Muscle of leg (tissue), 11 donors: Measurements from ENCODE around the gene CDC42EP1. TPM values are rescaled to one million over a fixed set of nuclear protein-coding genes. Genes with fewer than 3 reads are reported as not detected.

Source experiments
- DNase-seq: peaks from one replicate; pipeline ENCODE4 v3.0.0; 2013
- H3K27ac ChIP-seq: one replicate; pipeline ENCODE4 v1.5.1; 2013; ENCODE audit warnings: mild to moderate bottlenecking, low read length, control low read depth
- H3K27me3 ChIP-seq: one replicate; pipeline ENCODE4 v1.6.1; 2013; ENCODE audit warnings: low read length; ENCODE audit not compliant: control insufficient read depth, insufficient read depth
- H3K36me3 ChIP-seq: one replicate; pipeline ENCODE4 v1.6.1; 2013; ENCODE audit warnings: low read length; ENCODE audit not compliant: control insufficient read depth, insufficient read depth
- H3K4me1 ChIP-seq: one replicate; pipeline ENCODE4 v1.6.1; 2013; ENCODE audit warnings: low read length; ENCODE audit not compliant: control insufficient read depth, insufficient read depth
- H3K4me3 ChIP-seq: one replicate; pipeline ENCODE4 v1.5.1; 2013; ENCODE audit warnings: low read length, control low read depth
- H3K9me3 ChIP-seq: replicated peaks from 2 replicates; pipeline ENCODE4 v1.6.1; 2013; ENCODE audit warnings: low read depth, low read length; ENCODE audit not compliant: control insufficient read depth
- WGBS: methylation state at CpG from one replicate; pipeline ENCODE4 v1.1.5; 2013; ENCODE audit warnings: missing lambda C conversion rate; ENCODE audit not compliant: insufficient coverage; 5-methylcytosine and 5-hydroxymethylcytosine counted together
- polyA plus RNA-seq, 8 donors: library from polyadenylated mRNA; unstranded; fragments of 120-200 nt; gene quantifications; one replicate each; pipeline versions ENCODE4 v1.2.1 to v1.2.3, GENCODE V29; 2013; ENCODE audit warnings: inconsistent platforms in 1 of 8, low replicate concordance in 1 of 8; ENCODE audit not compliant: insufficient read length in 8 of 8, insufficient read depth in 1 of 8
- total RNA-seq: library from RNA; stranded (reverse); fragments of 120-200 nt; gene quantifications from one replicate; pipeline ENCODE4 v1.2.4, GENCODE V29; 2013

CDC42EP1 gene
- total and polyA plus RNA-seq, 9 donors, result 14.9 to 53.9 (median 50.3) TPM

- Histone ChIP-seq H3K9me3 (no peaks in the 10 kb centered on the region), H3K4me3 (no peak overlapping the region), H3K27ac (no peak overlapping the region), H3K4me1 (peaks cover 53% of the 10 kb centered on the region), H3K27me3 (peaks cover 4% of the 10 kb centered on the region), H3K36me3 (peaks cover 59% of the 10 kb centered on the region)
- 67% methylated on average over 25 of the region's 28 CpGs for WGBS
- DNase-seq, result no peak
Measured at GRCh38 chr22:37566329-37566837, 6.1 kb downstream of the CDC42EP1 start.

GRCh38 chr22:37566903-37567798, 6.9 kb downstream of the CDC42EP1 start:
- WGBS, result 27% methylated on average over 11 of the region's 16 CpGs
- H3K4me1 ChIP-seq, result peaks cover 46% of the 10 kb centered on the region

GRCh38 chr22:37568012-37568411, 7.7 kb downstream of the CDC42EP1 start:
- H3K27ac ChIP-seq, result no peak overlapping the region
- 90% methylated on average over 11 of the region's 15 CpGs for WGBS
- no peak for DNase-seq
- H3K36me3 ChIP-seq, result peaks cover 50% of the 10 kb centered on the region
- H3K27me3 ChIP-seq, result no peaks in the 10 kb centered on the region
- peaks cover 37% of the 10 kb centered on the region for H3K4me1 ChIP-seq
- H3K9me3 ChIP-seq, result no peaks in the 10 kb centered on the region
- H3K4me3 ChIP-seq, result no peak overlapping the region

More at GRCh38 chr22:37566903-37567798, 6.9 kb downstream of the CDC42EP1 start:
- no peak overlapping the region for H3K4me3 ChIP-seq
- H3K27me3 ChIP-seq, result no peaks in the 10 kb centered on the region
- peaks cover 56% of the 10 kb centered on the region for H3K36me3 ChIP-seq
- H3K9me3 ChIP-seq, result no peaks in the 10 kb centered on the region
- H3K27ac ChIP-seq, result no peak overlapping the region
- DNase-seq, result peak; percentile 65

- H3K27ac ChIP-seq, result no peak overlapping the region
- peaks cover 32% of the 10 kb centered on the region for H3K4me1 ChIP-seq
- peaks cover 50% of the 10 kb centered on the region for H3K36me3 ChIP-seq
- DNase-seq, result no peak
- H3K9me3 ChIP-seq, result no peaks in the 10 kb centered on the region
- H3K4me3 ChIP-seq, result no peak overlapping the region
- no peaks in the 10 kb centered on the region for H3K27me3 ChIP-seq
- 76% methylated on average over 7 of the region's 14 CpGs for WGBS
Measured at GRCh38 chr22:37568448-37569008, 8.2 kb downstream of the CDC42EP1 start.

GRCh38 chr22:37569009-37569920, 9.0 kb downstream of the CDC42EP1 start:
- H3K27ac ChIP-seq, result no peak overlapping the region
- no peaks in the 10 kb centered on the region for H3K27me3 ChIP-seq
- H3K4me3 ChIP-seq, result no peak overlapping the region
- peaks cover 25% of the 10 kb centered on the region for H3K4me1 ChIP-seq
- no peak for DNase-seq
- H3K9me3 ChIP-seq, result no peaks in the 10 kb centered on the region
- 38% methylated on average over 13 of the region's 21 CpGs for WGBS
- peaks cover 46% of the 10 kb centered on the region for H3K36me3 ChIP-seq

GRCh38 chr22:37569921-37570660, 9.8 kb downstream of the CDC42EP1 start:
- H3K27ac ChIP-seq, result no peak overlapping the region
- WGBS, result 59% methylated on average over 9 of the region's 9 CpGs

GRCh38 chr22:37570661-37570976, 10.3 kb downstream of the CDC42EP1 start:
- Histone ChIP-seq H3K27me3 (no peaks in the 10 kb centered on the region), H3K9me3 (no peaks in the 10 kb centered on the region), H3K4me3 (no peak overlapping the region), H3K36me3 (peaks cover 43% of the 10 kb centered on the region), H3K4me1 (peaks cover 19% of the 10 kb centered on the region), H3K27ac (no peak overlapping the region)
- DNase-seq, result no peak
- WGBS, result 72% methylated on average over 2 of the region's 4 CpGs

More at GRCh38 chr22:37569921-37570660, 9.8 kb downstream of the CDC42EP1 start:
- Histone ChIP-seq H3K4me1 (peaks cover 19% of the 10 kb centered on the region), H3K36me3 (peaks cover 43% of the 10 kb centered on the region), H3K27me3 (no peaks in the 10 kb centered on the region), H3K9me3 (no peaks in the 10 kb centered on the region), H3K4me3 (no peak overlapping the region)
- DNase-seq, result no peak

GRCh38 chr22:37571258-37571991, 11.1 kb downstream of the CDC42EP1 start:
- no peak for DNase-seq
- WGBS, result 71% methylated on average over 15 of the region's 16 CpGs
- no peak overlapping the region for H3K4me3 ChIP-seq
- peaks cover 12% of the 10 kb centered on the region for H3K4me1 ChIP-seq
- H3K27ac ChIP-seq, result no peak overlapping the region
- no peaks in the 10 kb centered on the region for H3K9me3 ChIP-seq
- H3K36me3 ChIP-seq, result peaks cover 36% of the 10 kb centered on the region
- H3K27me3 ChIP-seq, result no peaks in the 10 kb centered on the region

GRCh38 chr22:37571992-37572373, 11.7 kb downstream of the CDC42EP1 start:
- DNase-seq, result no peak
- Histone ChIP-seq H3K4me1 (peaks cover 7% of the 10 kb centered on the region), H3K27ac (no peak overlapping the region), H3K9me3 (no peaks in the 10 kb centered on the region), H3K27me3 (no peaks in the 10 kb centered on the region), H3K4me3 (no peak overlapping the region), H3K36me3 (peaks cover 30% of the 10 kb centered on the region)
- WGBS, result 94% methylated on average over 5 of the region's 8 CpGs
